ENCODE data around the gene NFIB. TPM values are rescaled to one million over a fixed set of nuclear protein-coding genes. Genes with fewer than 3 reads are reported as not detected.

Gene NFIB
- total and polyA plus RNA-seq, 10 of the 15 experiments (the other 5 are each of a cell fraction or from before 2014, with no cell fraction given): under 0.01 to 0.19 (median 0.05) TPM; not detected in 3

DNA sequence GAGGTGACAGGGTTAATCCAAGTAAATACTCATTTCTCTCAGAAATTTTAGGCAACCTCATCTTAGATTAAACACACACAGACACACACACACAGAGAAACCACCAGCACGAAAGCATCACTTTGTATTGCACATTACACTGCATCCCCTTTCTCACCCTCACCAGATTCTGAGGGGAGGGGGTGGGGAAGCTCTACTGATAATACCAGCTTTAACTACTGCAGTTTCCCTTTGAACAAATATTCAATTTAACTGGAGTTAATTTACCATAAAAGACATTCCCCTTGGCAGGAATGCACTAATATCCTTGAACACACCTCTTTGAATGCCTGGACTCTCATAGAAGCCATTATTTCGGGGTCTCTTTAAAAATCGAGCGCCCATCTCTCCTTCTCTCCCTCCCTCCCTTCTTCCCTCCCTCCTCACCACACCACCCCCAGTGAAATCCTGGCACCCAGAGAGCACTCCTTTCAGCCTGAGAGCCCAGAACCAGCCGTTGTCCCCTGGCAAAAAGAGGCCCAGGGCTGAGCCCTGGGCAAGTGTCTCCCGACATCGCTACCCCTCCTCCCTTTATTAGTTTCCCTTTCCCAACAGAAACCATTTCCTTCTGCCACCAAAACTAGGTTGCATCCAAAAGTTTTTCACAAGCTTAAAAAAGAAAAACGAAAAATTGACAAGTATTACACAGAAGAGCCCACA, 2.8 kb upstream of the NFIB start (continued):
- TF ChIP-seq, protein P1, sequence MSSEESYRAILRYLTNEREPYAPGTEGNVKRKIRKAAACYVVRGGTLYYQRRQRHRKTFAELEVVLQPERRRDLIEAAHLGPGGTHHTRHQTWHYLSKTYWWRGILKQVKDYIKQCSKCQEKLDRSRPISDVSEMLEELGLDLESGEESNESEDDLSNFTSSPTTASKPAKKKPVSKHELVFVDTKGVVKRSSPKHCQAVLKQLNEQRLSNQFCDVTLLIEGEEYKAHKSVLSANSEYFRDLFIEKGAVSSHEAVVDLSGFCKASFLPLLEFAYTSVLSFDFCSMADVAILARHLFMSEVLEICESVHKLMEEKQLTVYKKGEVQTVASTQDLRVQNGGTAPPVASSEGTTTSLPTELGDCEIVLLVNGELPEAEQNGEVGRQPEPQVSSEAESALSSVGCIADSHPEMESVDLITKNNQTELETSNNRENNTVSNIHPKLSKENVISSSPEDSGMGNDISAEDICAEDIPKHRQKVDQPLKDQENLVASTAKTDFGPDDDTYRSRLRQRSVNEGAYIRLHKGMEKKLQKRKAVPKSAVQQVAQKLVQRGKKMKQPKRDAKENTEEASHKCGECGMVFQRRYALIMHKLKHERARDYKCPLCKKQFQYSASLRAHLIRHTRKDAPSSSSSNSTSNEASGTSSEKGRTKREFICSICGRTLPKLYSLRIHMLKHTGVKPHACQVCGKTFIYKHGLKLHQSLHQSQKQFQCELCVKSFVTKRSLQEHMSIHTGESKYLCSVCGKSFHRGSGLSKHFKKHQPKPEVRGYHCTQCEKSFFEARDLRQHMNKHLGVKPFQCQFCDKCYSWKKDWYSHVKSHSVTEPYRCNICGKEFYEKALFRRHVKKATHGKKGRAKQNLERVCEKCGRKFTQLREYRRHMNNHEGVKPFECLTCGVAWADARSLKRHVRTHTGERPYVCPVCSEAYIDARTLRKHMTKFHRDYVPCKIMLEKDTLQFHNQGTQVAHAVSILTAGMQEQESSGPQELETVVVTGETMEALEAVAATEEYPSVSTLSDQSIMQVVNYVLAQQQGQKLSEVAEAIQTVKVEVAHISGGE (CRISPR knock-in tag; IDR thresholded peaks at IDR 0.05): no peak
- TF ChIP-seq RUNX3 (IDR thresholded peaks at IDR 0.05; ENCODE audit: low read length) (no peak), CBX3 (IDR thresholded peaks at IDR 0.05; ENCODE audit: borderline replicate concordance, low read depth) (no peak), TAF1 (IDR thresholded peaks at IDR 0.05; ENCODE audit: borderline replicate concordance, low read depth, low read length) (no peak), MEF2B (IDR thresholded peaks at IDR 0.05; ENCODE audit: partially characterized antibody, poor library complexity, severe bottlenecking) (no peak), RCOR1 (conservative IDR thresholded peaks at IDR 0.05; ENCODE audit: low read depth, low read length) (no peak), SUPT20H (IDR thresholded peaks at IDR 0.05; ENCODE audit: borderline replicate concordance, control insufficient read depth, low read depth, low read length) (no peak), HDAC2 (IDR thresholded peaks at IDR 0.05) (no peak), IKZF1 (conservative IDR thresholded peaks at IDR 0.05) (no peak), TARDBP (IDR thresholded peaks at IDR 0.05; ENCODE audit: borderline replicate concordance) (no peak), ZZZ3 (IDR thresholded peaks at IDR 0.05; ENCODE audit: control insufficient read depth, insufficient read length, low read depth) (no peak), FOXK2 (IDR thresholded peaks at IDR 0.05) (no peak), KAT2A (conservative IDR thresholded peaks at IDR 0.05; ENCODE audit: control insufficient read depth, low read depth, low read length) (no peak), SMC3 (IDR thresholded peaks at IDR 0.05; ENCODE audit: borderline replicate concordance, low read length) (no peak)
- TF ChIP-seq, protein P2, sequence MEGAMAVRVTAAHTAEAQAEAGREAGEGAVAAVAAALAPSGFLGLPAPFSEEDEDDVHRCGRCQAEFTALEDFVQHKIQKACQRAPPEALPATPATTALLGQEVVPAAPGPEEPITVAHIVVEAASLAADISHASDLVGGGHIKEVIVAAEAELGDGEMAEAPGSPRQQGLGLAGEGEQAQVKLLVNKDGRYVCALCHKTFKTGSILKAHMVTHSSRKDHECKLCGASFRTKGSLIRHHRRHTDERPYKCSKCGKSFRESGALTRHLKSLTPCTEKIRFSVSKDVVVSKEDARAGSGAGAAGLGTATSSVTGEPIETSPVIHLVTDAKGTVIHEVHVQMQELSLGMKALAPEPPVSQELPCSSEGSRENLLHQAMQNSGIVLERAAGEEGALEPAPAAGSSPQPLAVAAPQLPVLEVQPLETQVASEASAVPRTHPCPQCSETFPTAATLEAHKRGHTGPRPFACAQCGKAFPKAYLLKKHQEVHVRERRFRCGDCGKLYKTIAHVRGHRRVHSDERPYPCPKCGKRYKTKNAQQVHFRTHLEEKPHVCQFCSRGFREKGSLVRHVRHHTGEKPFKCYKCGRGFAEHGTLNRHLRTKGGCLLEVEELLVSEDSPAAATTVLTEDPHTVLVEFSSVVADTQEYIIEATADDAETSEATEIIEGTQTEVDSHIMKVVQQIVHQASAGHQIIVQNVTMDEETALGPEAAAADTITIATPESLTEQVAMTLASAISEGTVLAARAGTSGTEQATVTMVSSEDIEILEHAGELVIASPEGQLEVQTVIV (IDR thresholded peaks at IDR 0.05; ENCODE audit: borderline replicate concordance, partially characterized antibody): no peak

All from GM12878 (cell line).